Kidney (tissue), 14 donors: ENCODE data around the gene NFIA. TPM values are rescaled to one million over a fixed set of nuclear protein-coding genes. Genes with fewer than 3 reads are reported as not detected.

Experiments
- DNase-seq, 5 donors: peaks; one replicate each; pipeline ENCODE4 v3.0.0-alpha.2; 2013 to 2020
- FAIRE-seq: peaks from 2 replicates; lab custom pipeline; 2012; peaks lifted over from hg19 to GRCh38; lab: Jason Lieb, UNC
- H3K27ac ChIP-seq, 2 donors: one replicate each; pipeline ENCODE4 v1.7.0; 2013; ENCODE audit warnings: low read depth in 2 of 2, low read length in 2 of 2, inconsistent platforms in 1 of 2
- H3K27me3 ChIP-seq: one replicate; pipeline ENCODE4 v1.7.1; 2013; ENCODE audit warnings: low read length, inconsistent platforms; ENCODE audit not compliant: control insufficient read depth, insufficient read depth
- H3K36me3 ChIP-seq, 3 donors: one replicate each; pipeline versions ENCODE4 v1.7.0 to v1.7.1; 2013; ENCODE audit warnings: low read length in 3 of 3, control low read depth in 1 of 3, inconsistent platforms in 1 of 3; ENCODE audit not compliant: insufficient read depth in 3 of 3, control insufficient read depth in 2 of 3
- H3K4me1 ChIP-seq, 3 donors: one replicate each; pipeline versions ENCODE4 v1.7.0 to v1.7.1; 2013; ENCODE audit warnings: low read length in 3 of 3, inconsistent platforms in 1 of 3, low read depth in 1 of 3; ENCODE audit not compliant: control insufficient read depth in 2 of 3, insufficient read depth in 2 of 3
- H3K4me3 ChIP-seq, 3 donors: one replicate each; pipeline versions ENCODE4 v1.7.0 to v1.8.1; 2013; ENCODE audit warnings: low read length in 3 of 3, control low read depth in 1 of 3, inconsistent platforms in 1 of 3
- H3K9ac ChIP-seq, 3 donors: one replicate each; pipeline versions ENCODE4 v1.7.0 to v1.7.1; 2013; ENCODE audit warnings: low read length in 3 of 3, control low read depth in 1 of 3, inconsistent platforms in 1 of 3
- H3K9me3 ChIP-seq, 3 donors: one replicate each; pipeline versions ENCODE4 v1.7.0 to v1.7.1; 2013; ENCODE audit warnings: low read length in 3 of 3, control low read depth in 1 of 3, inconsistent platforms in 1 of 3; ENCODE audit not compliant: control insufficient read depth in 2 of 3, insufficient read depth in 1 of 3
- CTCF ChIP-seq: IDR thresholded peaks from 3 replicates; pipeline ENCODE4 v1.5.1; 2012; ENCODE audit warnings: mild to moderate bottlenecking, moderate library complexity, borderline replicate concordance; ENCODE audit not compliant: insufficient read depth; ENCODE audit errors: extremely low read depth
- intact Hi-C: fragments of 100-400 bp; cut with DNase I; formaldehyde crosslinking; loops from one replicate; pipeline ENCODE4 v1.11.1; 2022
- polyA plus RNA-seq: library from polyadenylated mRNA; stranded (reverse); fragments of 350-450 nt; fragmentation: Illumina TruSeq; extraction: RNeasy Lipid Tissue Mini Kit (QIAGEN cat#74804); gene quantifications from one replicate; pipeline ENCODE4 v1.2.3, GENCODE V29; 2014; ENCODE audit warnings: low read depth, low replicate concordance; ENCODE audit not compliant: insufficient read depth
- total RNA-seq: library from RNA; stranded (reverse); fragmentation: NEBNext Ultra II Directional; extraction: Animal tissue kit (Norgen Biotek cat#: 25700); gene quantifications from one replicate; pipeline ENCODE4 v1.2.1, GENCODE V29; 2021
- donor health status: control.
- donor health status: control.
- donor health status: control.
- donor health status: control.
- donor health status: control.
- donor health status: DM: yes; HTN: yes; CAD: no.
- donor health status: Normal renal cell carcinoma (clear cell type).

The NFIA gene
- total and polyA plus RNA-seq, 2 donors from 2014 or later: 4.8 to 87.5 TPM

GRCh38 chr1:61428146-61428545 lies 345.8 kb downstream of the NFIA start:
- H3K9me3 ChIP-seq: no peaks in the 10 kb centered on the region
- no peaks in the 10 kb centered on the region for H3K27me3 ChIP-seq
- no peaks in the 10 kb centered on the region for H3K36me3 ChIP-seq
- intact Hi-C loops: no loop called here
- H3K4me3 ChIP-seq: no peak overlapping the region
- H3K4me1 ChIP-seq: no peaks in the 10 kb centered on the region
- DNase-seq (no peak), FAIRE-seq (no peak)
- H3K9ac ChIP-seq: no peak overlapping the region
- TF ChIP-seq CTCF: no peak
- no peak overlapping the region for H3K27ac ChIP-seq

- FAIRE-seq (no peak), DNase-seq (no peak)
- H3K4me3 ChIP-seq: no peak overlapping the region
- H3K36me3 ChIP-seq: no peaks in the 10 kb centered on the region
- no peak overlapping the region for H3K9ac ChIP-seq
- no peak overlapping the region for H3K27ac ChIP-seq
- H3K9me3 ChIP-seq: no peaks in the 10 kb centered on the region
- H3K4me1 ChIP-seq: peaks cover 0 to 2% (median 0%) of the 10 kb centered on the region in 3 donors
- no peak for TF ChIP-seq CTCF
- H3K27me3 ChIP-seq: no peaks in the 10 kb centered on the region
- intact Hi-C loops: no loop called here
Observed at GRCh38 chr1:61432616-61433388, 350.4 kb downstream of the NFIA start.

GRCh38 chr1:61433646-61434045 lies 351.3 kb downstream of the NFIA start:
- Histone ChIP-seq H3K27ac (no peak overlapping the region), H3K27me3 (no peaks in the 10 kb centered on the region), H3K4me3 (no peak overlapping the region), H3K36me3 (no peaks in the 10 kb centered on the region), H3K4me1 (peaks cover 0 to 2% (median 0%) of the 10 kb centered on the region in 3 donors), H3K9ac (no peak overlapping the region), H3K9me3 (no peaks in the 10 kb centered on the region)
- FAIRE-seq: no peak
- no peak for TF ChIP-seq CTCF
- intact Hi-C loops: no loop called here
- DNase-seq: no peak
